ENCODE data around the gene MDC1. TPM values are rescaled to one million over a fixed set of nuclear protein-coding genes. Genes with fewer than 3 reads are reported as not detected.

Gene MDC1
- total and polyA plus RNA-seq, 2 of the 13 experiments (the other 11 are each of a cell fraction or from before 2014, with no cell fraction given) = 8.4 to 14.0 TPM

DNA sequence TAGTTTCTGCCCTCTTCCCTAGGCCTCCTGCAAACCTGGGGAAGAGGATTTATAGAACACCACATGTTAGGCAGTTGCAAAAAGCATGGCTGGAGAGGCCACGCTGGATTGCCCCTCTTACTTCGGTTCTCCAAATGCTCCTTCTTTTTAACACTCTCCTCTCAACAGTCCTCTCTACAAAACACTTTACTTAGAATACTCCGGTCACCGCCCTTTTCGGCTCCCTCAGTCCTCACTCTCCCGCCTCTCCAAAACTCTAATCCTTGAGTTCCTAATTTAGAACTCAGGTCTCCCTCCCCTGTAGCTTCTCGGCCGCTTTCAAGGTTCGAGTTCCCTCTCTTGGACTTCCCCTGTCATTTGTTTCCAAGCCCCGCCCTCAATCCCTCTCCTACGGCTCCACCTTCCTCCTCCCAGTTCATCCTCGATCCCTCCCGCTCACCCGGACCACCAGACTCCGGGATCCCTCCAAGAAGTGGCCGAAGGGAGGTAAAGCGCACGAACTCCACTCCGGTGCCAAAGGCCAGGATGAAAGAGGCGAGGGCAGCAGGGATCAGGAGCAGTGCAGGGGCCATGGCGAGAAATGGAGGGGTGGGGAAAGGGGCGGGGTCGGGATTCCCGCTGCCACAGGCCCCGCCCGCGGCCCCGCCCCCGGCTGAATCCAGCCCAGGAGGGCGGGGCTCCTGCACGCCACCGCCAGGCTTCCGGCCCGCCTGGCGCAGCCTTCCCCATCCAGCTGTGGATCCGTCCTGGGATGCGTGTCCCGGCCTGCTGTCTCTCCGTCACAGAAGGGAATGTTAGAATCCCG, 26.5 kb downstream of the MDC1 start, which contains the start of gene NRM (continued):
- TF ChIP-seq, protein P1, sequence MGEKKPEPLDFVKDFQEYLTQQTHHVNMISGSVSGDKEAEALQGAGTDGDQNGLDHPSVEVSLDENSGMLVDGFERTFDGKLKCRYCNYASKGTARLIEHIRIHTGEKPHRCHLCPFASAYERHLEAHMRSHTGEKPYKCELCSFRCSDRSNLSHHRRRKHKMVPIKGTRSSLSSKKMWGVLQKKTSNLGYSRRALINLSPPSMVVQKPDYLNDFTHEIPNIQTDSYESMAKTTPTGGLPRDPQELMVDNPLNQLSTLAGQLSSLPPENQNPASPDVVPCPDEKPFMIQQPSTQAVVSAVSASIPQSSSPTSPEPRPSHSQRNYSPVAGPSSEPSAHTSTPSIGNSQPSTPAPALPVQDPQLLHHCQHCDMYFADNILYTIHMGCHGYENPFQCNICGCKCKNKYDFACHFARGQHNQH (CRISPR knock-in tag; IDR thresholded peaks at IDR 0.05) = peak; percentile 66
- TF ChIP-seq NFIB (CRISPR knock-in tag; IDR thresholded peaks at IDR 0.05; ENCODE audit: borderline replicate concordance) (no peak), ZSCAN21 (CRISPR knock-in tag; IDR thresholded peaks at IDR 0.05; ENCODE audit: borderline replicate concordance) (peak; percentile 72; the same call in 1 of the 2 replicates), KLF12 (CRISPR knock-in tag; IDR thresholded peaks at IDR 0.05; ENCODE audit: borderline replicate concordance) (0 out of 2 replicates have a peak, but pooled peaks have one; percentile 47), ZFP37 (CRISPR knock-in tag; IDR thresholded peaks at IDR 0.05; ENCODE audit: borderline replicate concordance) (0 out of 2 replicates have a peak, but pooled peaks have one; percentile 70), ZNF816 (CRISPR knock-in tag; IDR thresholded peaks at IDR 0.05; ENCODE audit: borderline replicate concordance) (no peak), ZNF781 (CRISPR knock-in tag; IDR thresholded peaks at IDR 0.05; ENCODE audit: borderline replicate concordance, not compliant biosample characterization) (no peak)
- TF ChIP-seq, protein P2, sequence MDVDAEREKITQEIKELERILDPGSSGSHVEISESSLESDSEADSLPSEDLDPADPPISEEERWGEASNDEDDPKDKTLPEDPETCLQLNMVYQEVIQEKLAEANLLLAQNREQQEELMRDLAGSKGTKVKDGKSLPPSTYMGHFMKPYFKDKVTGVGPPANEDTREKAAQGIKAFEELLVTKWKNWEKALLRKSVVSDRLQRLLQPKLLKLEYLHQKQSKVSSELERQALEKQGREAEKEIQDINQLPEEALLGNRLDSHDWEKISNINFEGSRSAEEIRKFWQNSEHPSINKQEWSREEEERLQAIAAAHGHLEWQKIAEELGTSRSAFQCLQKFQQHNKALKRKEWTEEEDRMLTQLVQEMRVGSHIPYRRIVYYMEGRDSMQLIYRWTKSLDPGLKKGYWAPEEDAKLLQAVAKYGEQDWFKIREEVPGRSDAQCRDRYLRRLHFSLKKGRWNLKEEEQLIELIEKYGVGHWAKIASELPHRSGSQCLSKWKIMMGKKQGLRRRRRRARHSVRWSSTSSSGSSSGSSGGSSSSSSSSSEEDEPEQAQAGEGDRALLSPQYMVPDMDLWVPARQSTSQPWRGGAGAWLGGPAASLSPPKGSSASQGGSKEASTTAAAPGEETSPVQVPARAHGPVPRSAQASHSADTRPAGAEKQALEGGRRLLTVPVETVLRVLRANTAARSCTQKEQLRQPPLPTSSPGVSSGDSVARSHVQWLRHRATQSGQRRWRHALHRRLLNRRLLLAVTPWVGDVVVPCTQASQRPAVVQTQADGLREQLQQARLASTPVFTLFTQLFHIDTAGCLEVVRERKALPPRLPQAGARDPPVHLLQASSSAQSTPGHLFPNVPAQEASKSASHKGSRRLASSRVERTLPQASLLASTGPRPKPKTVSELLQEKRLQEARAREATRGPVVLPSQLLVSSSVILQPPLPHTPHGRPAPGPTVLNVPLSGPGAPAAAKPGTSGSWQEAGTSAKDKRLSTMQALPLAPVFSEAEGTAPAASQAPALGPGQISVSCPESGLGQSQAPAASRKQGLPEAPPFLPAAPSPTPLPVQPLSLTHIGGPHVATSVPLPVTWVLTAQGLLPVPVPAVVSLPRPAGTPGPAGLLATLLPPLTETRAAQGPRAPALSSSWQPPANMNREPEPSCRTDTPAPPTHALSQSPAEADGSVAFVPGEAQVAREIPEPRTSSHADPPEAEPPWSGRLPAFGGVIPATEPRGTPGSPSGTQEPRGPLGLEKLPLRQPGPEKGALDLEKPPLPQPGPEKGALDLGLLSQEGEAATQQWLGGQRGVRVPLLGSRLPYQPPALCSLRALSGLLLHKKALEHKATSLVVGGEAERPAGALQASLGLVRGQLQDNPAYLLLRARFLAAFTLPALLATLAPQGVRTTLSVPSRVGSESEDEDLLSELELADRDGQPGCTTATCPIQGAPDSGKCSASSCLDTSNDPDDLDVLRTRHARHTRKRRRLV (CRISPR knock-in tag; IDR thresholded peaks at IDR 0.05) = peak; percentile 62; the same call in 1 of the 2 replicates
- TF ChIP-seq, protein P3, sequence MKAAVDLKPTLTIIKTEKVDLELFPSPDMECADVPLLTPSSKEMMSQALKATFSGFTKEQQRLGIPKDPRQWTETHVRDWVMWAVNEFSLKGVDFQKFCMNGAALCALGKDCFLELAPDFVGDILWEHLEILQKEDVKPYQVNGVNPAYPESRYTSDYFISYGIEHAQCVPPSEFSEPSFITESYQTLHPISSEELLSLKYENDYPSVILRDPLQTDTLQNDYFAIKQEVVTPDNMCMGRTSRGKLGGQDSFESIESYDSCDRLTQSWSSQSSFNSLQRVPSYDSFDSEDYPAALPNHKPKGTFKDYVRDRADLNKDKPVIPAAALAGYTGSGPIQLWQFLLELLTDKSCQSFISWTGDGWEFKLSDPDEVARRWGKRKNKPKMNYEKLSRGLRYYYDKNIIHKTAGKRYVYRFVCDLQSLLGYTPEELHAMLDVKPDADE (CRISPR knock-in tag; IDR thresholded peaks at IDR 0.05) = 0 out of 2 replicates have a peak, but pooled peaks have one; percentile 33
- TF ChIP-seq, protein P4, sequence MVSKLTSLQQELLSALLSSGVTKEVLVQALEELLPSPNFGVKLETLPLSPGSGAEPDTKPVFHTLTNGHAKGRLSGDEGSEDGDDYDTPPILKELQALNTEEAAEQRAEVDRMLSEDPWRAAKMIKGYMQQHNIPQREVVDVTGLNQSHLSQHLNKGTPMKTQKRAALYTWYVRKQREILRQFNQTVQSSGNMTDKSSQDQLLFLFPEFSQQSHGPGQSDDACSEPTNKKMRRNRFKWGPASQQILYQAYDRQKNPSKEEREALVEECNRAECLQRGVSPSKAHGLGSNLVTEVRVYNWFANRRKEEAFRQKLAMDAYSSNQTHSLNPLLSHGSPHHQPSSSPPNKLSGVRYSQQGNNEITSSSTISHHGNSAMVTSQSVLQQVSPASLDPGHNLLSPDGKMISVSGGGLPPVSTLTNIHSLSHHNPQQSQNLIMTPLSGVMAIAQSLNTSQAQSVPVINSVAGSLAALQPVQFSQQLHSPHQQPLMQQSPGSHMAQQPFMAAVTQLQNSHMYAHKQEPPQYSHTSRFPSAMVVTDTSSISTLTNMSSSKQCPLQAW (CRISPR knock-in tag; IDR thresholded peaks at IDR 0.05) = 0 out of 2 replicates have a peak, but pooled peaks have one; percentile 19
- TF ChIP-seq, protein P5, sequence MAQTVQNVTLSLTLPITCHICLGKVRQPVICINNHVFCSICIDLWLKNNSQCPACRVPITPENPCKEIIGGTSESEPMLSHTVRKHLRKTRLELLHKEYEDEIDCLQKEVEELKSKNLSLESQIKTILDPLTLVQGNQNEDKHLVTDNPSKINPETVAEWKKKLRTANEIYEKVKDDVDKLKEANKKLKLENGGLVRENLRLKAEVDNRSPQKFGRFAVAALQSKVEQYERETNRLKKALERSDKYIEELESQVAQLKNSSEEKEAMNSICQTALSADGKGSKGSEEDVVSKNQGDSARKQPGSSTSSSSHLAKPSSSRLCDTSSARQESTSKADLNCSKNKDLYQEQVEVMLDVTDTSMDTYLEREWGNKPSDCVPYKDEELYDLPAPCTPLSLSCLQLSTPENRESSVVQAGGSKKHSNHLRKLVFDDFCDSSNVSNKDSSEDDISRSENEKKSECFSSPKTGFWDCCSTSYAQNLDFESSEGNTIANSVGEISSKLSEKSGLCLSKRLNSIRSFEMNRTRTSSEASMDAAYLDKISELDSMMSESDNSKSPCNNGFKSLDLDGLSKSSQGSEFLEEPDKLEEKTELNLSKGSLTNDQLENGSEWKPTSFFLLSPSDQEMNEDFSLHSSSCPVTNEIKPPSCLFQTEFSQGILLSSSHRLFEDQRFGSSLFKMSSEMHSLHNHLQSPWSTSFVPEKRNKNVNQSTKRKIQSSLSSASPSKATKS (CRISPR knock-in tag; IDR thresholded peaks at IDR 0.05) = no peak
- TF ChIP-seq, protein P6, sequence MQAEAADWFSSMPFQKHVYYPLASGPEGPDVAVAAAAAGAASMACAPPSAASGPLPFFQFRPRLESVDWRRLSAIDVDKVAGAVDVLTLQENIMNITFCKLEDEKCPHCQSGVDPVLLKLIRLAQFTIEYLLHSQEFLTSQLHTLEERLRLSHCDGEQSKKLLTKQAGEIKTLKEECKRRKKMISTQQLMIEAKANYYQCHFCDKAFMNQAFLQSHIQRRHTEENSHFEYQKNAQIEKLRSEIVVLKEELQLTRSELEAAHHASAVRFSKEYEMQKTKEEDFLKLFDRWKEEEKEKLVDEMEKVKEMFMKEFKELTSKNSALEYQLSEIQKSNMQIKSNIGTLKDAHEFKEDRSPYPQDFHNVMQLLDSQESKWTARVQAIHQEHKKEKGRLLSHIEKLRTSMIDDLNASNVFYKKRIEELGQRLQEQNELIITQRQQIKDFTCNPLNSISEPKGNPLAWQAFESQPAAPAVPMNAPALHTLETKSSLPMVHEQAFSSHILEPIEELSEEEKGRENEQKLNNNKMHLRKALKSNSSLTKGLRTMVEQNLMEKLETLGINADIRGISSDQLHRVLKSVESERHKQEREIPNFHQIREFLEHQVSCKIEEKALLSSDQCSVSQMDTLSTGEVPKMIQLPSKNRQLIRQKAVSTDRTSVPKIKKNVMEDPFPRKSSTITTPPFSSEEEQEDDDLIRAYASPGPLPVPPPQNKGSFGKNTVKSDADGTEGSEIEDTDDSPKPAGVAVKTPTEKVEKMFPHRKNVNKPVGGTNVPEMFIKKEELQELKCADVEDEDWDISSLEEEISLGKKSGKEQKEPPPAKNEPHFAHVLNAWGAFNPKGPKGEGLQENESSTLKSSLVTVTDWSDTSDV (CRISPR knock-in tag; IDR thresholded peaks at IDR 0.05) = no peak

Measured in HepG2 (cell line).